ENCODE measurements around the gene CACNA1I. TPM values are rescaled to one million over a fixed set of nuclear protein-coding genes. Genes with fewer than 3 reads are reported as not detected.

Gene CACNA1I
- total RNA-seq, 3 donors from 2014 or later: 0.19 to 0.41 (median 0.20) TPM

DNA sequence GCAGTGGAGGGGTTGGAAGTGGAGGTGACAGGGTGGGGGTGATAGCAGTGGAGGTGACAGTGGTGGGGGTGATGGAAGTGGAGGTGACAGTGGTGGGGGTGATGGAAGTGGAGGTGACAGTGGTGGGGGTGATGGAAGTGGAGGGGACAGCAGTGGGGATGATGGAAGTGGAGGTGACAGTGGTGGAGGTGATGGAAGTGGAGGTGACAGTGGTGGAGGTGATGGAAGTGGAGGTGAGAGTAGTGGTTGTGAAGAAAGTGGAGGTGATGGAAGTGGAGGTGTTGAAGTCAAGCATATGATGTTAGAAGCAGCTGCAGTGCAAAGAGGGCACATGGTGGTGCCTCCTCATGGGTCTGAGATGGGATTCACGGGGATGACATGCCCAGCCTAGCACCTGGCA, 141.5 kb downstream of the CACNA1I start:
- no peaks in the 10 kb centered on the region for H3K9me3 ChIP-seq
- no peak overlapping the region for H3K4me3 ChIP-seq
- intact Hi-C loops (cut with DNase I, micrococcal nuclease): no loop called here
- no peaks in the 10 kb centered on the region for H3K36me3 ChIP-seq (ENCODE audit: low read depth)
- DNase-seq (peak in 1 of 3 donors; percentile 3), ATAC-seq (no peak)
- TF ChIP-seq, protein P1, sequence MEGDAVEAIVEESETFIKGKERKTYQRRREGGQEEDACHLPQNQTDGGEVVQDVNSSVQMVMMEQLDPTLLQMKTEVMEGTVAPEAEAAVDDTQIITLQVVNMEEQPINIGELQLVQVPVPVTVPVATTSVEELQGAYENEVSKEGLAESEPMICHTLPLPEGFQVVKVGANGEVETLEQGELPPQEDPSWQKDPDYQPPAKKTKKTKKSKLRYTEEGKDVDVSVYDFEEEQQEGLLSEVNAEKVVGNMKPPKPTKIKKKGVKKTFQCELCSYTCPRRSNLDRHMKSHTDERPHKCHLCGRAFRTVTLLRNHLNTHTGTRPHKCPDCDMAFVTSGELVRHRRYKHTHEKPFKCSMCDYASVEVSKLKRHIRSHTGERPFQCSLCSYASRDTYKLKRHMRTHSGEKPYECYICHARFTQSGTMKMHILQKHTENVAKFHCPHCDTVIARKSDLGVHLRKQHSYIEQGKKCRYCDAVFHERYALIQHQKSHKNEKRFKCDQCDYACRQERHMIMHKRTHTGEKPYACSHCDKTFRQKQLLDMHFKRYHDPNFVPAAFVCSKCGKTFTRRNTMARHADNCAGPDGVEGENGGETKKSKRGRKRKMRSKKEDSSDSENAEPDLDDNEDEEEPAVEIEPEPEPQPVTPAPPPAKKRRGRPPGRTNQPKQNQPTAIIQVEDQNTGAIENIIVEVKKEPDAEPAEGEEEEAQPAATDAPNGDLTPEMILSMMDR (IDR thresholded peaks at IDR 0.05): no peak
- no peaks in the 10 kb centered on the region for H3K4me1 ChIP-seq (ENCODE audit: low read depth)

DNA sequence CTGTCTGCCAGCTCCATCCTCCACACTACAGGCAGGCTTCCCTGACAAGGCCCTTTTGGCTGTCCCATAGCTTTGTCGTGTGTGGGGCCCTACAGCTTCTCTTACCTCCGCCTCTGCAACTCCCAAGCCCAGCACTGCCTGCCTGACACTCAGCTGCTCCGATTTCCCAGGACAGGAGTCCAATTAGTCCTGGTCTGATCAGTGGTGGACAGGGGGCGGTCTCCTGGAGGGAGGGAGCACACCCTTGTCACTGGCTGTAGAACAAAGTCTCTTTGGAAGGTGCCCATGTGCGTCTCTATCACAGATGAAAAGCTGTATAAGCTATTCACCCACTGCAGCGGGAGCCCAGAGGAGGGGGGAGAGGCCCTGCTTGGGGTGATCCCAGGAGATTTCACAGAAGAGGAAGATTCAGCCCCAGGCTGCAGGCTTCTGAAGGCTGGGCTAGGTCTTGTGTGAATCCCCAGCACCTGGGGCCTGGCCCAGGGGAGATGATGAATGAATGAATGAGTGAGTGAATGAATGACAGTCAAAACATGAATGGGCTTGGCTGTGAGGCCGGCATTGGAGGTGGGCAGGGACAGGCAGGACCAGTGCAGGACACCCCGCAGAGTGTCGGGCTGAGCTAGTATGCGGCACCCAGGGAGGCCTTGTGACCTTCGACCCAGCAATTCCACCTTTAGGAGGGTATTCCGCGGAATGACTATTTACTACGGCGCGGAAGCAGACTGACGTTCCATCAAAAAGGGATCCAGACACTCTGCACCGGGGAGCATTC, 142.4 kb downstream of the CACNA1I start:
- H3K4me1 ChIP-seq (ENCODE audit: low read depth): no peaks in the 10 kb centered on the region
- no peak overlapping the region for H3K4me3 ChIP-seq
- intact Hi-C loops (cut with DNase I, micrococcal nuclease): no loop called here
- H3K9me3 ChIP-seq: no peaks in the 10 kb centered on the region
- ATAC-seq (no peak), DNase-seq (peak in 1 of 3 donors; percentile 31)
- TF ChIP-seq, protein P1 (IDR thresholded peaks at IDR 0.05): no peak
- no peaks in the 10 kb centered on the region for H3K36me3 ChIP-seq (ENCODE audit: low read depth)

DNA sequence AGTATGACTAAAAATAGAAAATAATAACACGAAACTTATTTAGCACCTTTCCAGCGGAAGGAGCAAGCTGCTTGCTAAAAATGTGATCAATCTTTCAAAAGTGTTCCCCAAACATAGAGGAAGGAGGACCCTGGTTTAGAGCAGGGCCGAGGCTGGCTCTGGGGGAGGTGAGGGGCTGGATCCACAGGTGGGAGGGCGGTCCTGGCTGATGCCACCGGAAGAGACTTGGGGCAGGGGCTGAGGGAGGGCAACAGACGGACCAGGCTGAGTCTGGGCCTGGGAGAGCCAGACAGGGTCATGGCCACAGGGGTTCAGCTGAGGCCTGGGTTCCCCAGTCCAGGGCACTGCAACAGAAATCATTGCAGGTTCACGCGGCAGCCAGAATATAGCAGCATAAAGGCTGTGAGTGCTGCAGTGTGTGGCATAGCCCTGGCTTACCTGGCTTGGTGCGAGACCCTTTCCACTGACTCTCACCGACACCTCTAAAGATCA, 143.3 kb downstream of the CACNA1I start:
- Histone ChIP-seq H3K4me3 (no peak overlapping the region), H3K36me3 (ENCODE audit: low read depth) (no peaks in the 10 kb centered on the region), H3K4me1 (ENCODE audit: low read depth) (no peaks in the 10 kb centered on the region), H3K9me3 (no peaks in the 10 kb centered on the region)
- ATAC-seq (no peak), DNase-seq (peak in 1 of 3 donors; percentile 23)
- intact Hi-C loops (cut with DNase I, micrococcal nuclease): no loop called here
- TF ChIP-seq, protein P1 (IDR thresholded peaks at IDR 0.05): no peak

DNA sequence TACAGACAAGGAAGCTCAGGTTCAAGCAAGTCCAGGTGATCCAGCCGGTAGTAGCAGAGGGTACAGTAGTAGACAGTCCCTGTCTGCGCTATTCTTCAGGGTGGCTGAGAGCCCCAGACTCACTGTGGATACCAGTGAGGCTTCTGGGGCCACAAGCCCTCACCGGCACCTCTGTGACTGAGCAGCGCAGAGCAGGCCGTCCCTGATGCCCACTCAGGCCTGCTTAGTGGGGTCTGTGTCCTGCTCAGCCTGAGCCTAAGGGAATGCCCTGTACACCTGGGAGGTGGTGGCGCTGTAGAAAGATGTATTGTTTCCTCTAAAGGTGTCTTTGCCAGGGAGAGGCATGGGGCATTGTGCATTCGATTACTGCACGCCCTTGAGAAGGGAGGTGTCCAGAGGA, 143.8 kb downstream of the CACNA1I start:
- H3K36me3 ChIP-seq (ENCODE audit: low read depth): no peaks in the 10 kb centered on the region
- intact Hi-C loops (cut with DNase I, micrococcal nuclease): no loop called here
- TF ChIP-seq, protein P1 (IDR thresholded peaks at IDR 0.05): no peak
- H3K4me1 ChIP-seq (ENCODE audit: low read depth): no peaks in the 10 kb centered on the region
- no peak overlapping the region for H3K4me3 ChIP-seq
- no peaks in the 10 kb centered on the region for H3K9me3 ChIP-seq
- DNase-seq (peak in 1 of 3 donors; percentile 33), ATAC-seq (no peak)

DNA sequence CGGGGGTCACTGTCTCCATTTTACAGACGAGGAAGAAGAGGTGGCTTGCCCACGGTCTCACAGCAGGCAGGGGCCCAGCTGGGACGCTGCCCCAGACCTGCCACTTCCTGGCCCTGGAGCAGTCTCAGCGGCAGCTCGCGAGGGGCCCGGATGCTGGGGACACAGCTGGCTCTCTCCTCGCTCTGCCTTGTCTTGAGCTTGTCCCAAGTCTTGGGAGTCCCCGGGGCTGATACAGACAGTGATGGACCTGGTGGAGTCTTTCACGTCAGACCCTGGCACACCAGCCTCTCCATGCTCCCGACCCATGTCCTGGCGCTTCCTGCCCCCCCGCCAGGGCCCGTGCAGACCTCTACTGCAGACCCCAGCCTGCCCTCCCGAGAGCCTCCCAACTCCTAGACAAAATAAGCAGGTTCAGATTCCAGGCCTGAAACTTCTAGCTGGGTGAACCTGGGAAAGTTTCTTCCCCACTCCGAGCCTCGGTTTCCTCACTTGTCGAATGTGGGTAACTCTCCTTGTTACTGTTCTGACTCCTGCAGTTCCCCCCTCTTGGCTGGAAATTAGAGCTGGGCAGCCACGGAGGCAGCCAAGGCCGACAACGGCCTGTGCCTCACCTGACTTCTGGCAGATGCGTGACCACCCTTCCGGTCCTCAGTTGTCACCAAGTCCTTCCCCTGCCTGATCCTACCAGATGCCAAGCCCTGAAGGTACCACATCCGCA, 145.4 kb downstream of the CACNA1I start:
- Histone ChIP-seq H3K4me3 (no peak overlapping the region), H3K36me3 (ENCODE audit: low read depth) (no peaks in the 10 kb centered on the region), H3K4me1 (ENCODE audit: low read depth) (no peaks in the 10 kb centered on the region), H3K9me3 (no peaks in the 10 kb centered on the region)
- DNase-seq: peak in 1 of 3 donors; percentile 27
- ATAC-seq: no peak
- intact Hi-C loops (cut with DNase I, micrococcal nuclease): no loop called here
- TF ChIP-seq, protein P1 (IDR thresholded peaks at IDR 0.05): no peak

All from mucosa of descending colon (tissue), 3 donors.